Activated gamma-delta T cell (primary cell): ENCODE measurements around the gene ADCY2.
A peak's percentile ranks its signal among the peaks of the same experiment; 100 is the strongest.

Experiments
- DNase-seq: peaks from one replicate; lab custom pipeline; 2025; lab: John Stamatoyannopoulos, UW

Gene ADCY2

GRCh38 chr5:7828269-7828668, 432.3 kb downstream of the ADCY2 start:
- no peak for DNase-seq

- DNase-seq, result no peak
Observed at GRCh38 chr5:7834982-7835381, 439.0 kb downstream of the ADCY2 start.

DNA sequence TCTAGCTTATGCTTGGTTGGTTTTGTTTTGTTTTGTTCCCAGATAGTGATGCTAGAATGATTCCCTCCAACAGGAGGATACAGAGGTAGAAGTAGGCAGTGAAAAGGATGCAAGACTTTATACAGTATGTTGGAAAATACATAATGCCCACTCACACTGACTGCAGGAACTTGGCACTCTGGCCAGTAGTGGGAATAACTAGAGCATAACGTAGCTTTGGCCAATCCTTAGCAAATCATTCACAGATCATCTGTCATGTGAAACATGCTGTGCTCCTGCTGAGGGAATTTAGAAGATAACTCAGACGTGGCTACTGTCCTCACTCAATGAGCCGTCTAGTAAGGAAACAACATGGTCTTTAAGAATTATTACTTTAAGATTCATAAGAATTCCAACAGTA, 441.5 kb downstream of the ADCY2 start:
- no peak for DNase-seq

GRCh38 chr5:7842531-7842930, 446.6 kb downstream of the ADCY2 start:
- DNase-seq, result no peak

GRCh38 chr5:7844901-7845300, 449.0 kb downstream of the ADCY2 start:
- no peak for DNase-seq

DNA sequence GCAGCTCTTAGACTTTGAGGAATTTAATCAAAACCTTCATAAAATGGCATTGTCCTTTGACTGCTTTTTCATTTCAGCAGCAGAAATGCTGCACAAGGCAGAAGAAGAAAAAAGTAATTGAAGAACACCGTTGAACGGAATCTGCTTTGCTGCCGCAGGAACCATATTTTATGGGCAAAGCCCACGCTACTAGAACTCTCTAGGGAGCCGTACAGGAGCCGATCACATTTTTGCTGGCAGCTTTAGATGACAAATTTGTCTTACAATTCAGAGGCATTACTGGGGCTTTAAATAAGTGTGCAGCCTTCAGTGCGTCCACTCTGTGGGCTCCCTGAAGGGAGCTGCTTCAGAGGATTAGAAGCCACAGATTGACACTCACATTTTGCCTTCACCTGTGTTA, 449.6 kb downstream of the ADCY2 start:
- DNase-seq, result no peak

DNA sequence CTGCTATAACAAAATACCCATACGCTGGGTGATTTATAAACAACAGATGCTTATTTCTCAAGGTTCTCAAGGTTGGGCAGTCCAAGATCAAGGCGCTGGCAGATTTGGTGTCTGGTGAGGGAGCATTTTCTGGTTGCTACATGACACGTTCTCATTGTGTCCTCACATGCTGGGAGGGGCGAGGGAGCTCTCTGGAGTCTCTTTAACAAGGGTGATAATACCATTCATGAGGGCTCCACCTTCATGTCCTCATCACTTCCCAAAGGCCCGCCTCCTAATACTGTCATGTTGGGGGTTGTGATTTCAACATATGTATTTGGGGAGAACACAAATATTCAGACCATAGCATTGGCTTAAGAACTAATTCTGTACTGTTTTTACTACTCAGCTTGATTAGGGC, 450.4 kb downstream of the ADCY2 start:
- DNase-seq, result no peak

DNA sequence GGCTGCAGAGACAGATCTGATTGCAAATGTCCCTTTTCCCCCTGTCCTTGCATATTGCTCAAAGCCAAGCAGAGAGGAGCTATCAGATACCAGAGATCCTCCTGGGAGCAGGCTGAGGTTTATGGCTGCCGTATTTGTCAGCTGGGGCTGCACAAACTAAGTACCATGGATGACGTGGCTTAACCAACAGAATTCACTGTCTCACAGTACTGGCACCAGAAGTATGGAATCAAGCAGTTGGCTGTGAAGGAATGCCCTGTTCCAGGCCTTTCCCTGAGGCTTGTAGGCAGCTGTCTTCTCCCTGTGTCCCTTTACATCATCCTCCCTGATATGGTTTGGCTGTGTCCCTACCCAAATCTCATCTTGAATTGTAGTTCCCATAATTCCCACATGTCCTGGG, 452.4 kb downstream of the ADCY2 start:
- no peak for DNase-seq

- peak; percentile 18 for DNase-seq
Observed at GRCh38 chr5:7849681-7850394, 453.9 kb downstream of the ADCY2 start.

DNA sequence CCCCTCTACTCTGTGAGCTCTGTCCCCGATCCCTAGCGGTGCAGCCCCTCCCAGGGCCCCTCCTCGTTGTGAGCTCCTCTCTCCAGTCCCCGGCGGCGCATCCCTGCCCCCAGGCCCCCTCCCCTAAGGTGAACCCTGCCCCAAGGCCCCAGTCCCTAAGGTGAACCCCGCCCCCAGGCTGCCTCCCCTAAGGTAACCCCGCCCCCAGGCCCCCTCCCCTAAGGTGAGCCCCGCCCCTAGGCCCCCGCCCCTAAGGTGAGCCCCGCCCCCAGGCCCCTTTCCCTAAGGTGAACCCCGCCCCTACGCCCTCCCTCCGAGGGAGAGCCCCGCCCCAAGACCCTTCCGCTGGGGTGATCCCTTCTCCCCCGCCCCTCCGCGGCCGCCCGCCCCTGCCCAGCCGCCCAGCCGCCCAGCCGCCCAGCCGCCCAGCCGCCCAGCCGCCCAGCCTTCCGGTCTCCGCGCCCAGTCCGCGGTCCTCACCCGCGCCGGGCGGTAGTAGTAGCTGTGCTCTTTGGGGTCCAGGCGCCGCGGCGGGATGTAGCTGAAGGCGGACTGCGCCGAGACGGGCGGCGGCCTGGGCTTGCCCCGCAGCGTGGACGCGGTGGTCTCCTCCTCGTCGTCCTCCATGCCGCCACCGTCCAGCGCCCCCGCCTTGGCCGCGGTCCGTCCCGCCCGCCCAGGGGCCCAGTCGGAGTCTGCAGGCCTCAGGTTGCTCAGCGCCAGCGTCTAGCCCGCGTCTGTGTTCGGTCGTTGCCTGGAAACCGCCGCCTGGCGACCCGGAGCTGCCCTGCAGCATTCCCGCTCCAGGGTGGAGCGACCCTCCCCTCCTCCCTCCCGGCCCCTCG, 454.7 kb downstream of the ADCY2 start, which contains the start of gene CFAP90:
Gene CFAP90, minus strand, starts transcription at position 739 of the 845 bp plus-strand sequence. Its CDS starts 112 bp downstream, at position 627.
- DNase-seq, result peak; percentile 29

- no peak for DNase-seq
Observed at GRCh38 chr5:7851240-7851592, 455.3 kb downstream of the ADCY2 start.

GRCh38 chr5:7851617-7852289, 455.8 kb downstream of the ADCY2 start:
- no peak for DNase-seq

DNA sequence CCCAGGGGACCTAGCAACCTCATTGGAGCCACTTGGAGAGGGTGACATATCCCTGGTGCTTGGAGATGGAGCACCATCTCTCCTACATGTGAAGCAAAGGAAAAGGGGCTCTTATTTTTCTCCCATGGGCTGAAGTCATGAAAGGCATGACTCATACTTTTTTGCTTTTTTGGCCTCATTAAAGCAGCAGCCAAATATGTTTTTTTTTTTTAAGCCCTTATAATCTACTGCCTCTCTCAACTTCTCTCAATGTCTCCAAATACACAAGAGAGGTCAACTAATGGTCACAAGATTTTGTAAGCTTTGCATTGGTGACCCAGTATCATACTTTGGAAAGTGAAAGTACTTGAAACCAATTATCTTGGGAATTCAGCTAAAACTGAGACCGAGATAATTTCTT, 456.6 kb downstream of the ADCY2 start:
- DNase-seq, result no peak

DNA sequence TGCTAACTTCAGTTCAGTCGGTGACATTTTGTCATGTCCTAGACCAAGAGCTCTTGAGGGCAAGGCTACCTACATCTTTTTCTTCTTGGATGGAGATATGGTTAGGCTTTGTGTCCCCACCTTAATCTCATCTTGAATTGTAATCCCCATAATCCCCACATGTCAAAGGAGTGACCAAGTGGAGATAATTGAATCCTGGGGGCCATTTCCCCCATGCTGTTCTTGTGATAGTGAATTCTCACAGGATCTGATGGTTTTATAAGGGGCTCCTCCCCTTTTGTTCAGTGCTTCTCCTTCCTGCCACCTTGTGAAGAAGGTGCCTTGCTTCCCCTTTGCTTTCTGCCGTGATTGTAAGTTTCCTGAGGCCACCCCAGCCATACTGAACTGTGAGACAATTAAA, 457.1 kb downstream of the ADCY2 start:
- DNase-seq, result no peak

DNA sequence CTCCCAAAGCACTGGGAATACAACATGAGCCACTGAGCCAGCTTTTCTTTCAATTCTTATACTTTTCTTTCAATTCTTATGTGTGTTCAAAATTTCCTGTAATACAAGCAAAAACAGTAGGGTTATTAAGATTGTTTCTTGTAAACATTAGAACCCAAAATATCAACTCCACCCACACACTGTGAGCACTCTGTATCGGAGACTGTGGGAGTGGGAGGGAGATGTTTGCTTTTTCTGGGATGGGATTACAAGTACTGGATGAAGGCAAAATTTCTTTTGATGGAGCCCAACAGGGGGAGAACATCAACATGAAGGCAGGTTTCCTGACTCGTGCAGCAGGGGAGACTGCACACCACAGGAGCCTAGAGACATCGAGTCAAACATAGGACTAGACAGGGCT, 459.7 kb downstream of the ADCY2 start:
- no peak for DNase-seq

GRCh38 chr5:7856855-7857254, 460.9 kb downstream of the ADCY2 start:
- DNase-seq, result no peak

DNA sequence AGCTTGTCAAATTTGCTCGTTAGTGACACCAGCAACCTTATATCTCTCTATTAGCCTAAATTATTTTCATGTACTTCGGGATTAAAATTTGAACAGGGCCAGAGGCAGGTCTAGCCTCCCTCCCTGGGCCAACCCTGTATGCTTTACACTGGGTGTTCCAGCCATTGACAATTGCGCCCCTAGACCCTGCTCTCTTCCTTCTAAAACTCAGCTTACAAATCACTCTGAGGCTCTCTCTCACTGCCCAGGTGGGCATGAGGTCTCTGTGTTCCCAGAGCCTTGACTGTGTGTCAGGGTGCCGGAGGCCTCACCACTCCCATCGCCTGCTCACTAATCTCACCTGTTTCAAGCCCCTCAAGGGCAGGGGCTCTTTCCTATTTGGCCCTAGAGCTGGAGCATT, 461.4 kb downstream of the ADCY2 start:
- no peak for DNase-seq

- DNase-seq, result no peak
Observed at GRCh38 chr5:7857926-7858632, 462.1 kb downstream of the ADCY2 start.

DNA sequence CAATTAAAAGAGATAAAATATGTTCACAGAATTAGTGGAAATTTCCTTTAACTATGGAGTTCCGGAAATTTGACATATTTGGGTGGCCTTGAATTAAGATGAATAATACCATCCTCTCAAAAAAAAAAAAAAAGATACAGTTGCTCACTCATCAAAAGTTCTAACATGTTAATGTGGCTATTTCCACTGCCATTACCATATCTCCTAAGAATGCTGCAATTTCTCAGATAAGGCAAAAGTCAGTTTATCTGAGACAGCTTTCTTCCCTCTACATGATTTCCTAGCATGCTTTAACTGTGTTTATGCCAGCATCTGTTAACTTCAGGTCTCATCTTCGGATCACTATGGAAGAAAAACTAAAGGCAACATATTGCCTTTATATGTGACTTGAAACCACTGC, 470.3 kb downstream of the ADCY2 start:
- DNase-seq, result no peak

DNA sequence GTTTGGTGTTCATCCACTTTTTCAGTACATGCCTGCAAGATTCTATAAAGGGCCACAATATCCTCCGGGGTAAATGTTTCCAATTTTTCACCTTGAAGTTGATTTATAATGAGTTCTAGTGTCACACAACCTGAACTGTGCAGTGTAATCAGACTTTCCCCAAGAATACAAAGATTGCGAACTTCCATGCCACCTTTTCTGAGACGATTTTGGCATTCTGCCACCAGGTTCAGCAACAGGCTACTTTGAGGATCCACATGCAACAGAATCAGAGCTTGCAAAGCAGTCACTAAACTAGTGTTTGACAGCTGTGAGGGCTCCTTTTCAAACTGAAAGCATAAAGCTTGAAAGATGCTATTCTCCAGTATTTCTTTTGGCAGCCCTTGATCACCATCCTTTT, 471.3 kb downstream of the ADCY2 start:
- DNase-seq, result no peak

- DNase-seq, result no peak
Observed at GRCh38 chr5:7868427-7868772, 472.5 kb downstream of the ADCY2 start.

- DNase-seq, result peak; percentile 78
Observed at GRCh38 chr5:7868773-7869473, 473.0 kb downstream of the ADCY2 start, which contains the start of the genes FASTKD3 and MTRR. FASTKD3 (minus strand) TSS chr5:7869031; CDS start chr5:7868083, 948 bp downstream. MTRR (plus strand) TSS chr5:7869148; CDS start chr5:7870795, 1,647 bp downstream.
